ENCODE results near the gene PDZRN3.

- no peak for TF ChIP-seq CTCF (IDR thresholded peaks at IDR 0.05)
- no peak for TF ChIP-seq POLR2A (IDR thresholded peaks at IDR 0.05)
Observed at GRCh38 chr3:73543412-73543811, 81.3 kb downstream of the PDZRN3 start.
